Embryonic facial prominence (tissue), 1 donor: ENCODE data around the gene MICALL1.
"Not testable (repeated sequence)": the region's sequence is repeated elsewhere in the genome, so short reads cannot be mapped to it uniquely, and the experiment has no call there.

Experiments used
- DNase-seq: peaks from one replicate; pipeline ENCODE4 v3.0.0-alpha.2; 2016; ENCODE audit errors: extremely low spot score

The MICALL1 gene

DNA sequence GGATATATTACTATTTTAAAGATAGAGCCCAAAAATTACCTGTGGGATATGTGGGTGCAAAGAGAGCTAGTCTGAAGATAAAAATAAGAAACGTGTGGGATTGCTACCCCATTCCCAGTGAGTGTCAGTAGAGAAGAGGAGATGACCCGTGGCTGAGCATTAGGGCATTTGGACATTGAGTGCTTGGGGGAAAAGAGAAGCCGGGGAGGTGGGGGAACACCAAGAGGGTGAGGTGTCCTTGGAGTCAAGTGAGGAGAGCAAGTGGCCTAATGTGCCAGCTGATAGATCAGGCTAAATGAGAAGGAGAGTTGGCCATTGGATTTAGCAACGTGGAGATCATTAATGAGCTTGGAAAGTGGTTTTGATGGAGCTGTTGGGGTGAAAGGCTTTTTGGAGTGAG, 48.6 kb downstream of the MICALL1 start:
- DNase-seq: no peak

DNA sequence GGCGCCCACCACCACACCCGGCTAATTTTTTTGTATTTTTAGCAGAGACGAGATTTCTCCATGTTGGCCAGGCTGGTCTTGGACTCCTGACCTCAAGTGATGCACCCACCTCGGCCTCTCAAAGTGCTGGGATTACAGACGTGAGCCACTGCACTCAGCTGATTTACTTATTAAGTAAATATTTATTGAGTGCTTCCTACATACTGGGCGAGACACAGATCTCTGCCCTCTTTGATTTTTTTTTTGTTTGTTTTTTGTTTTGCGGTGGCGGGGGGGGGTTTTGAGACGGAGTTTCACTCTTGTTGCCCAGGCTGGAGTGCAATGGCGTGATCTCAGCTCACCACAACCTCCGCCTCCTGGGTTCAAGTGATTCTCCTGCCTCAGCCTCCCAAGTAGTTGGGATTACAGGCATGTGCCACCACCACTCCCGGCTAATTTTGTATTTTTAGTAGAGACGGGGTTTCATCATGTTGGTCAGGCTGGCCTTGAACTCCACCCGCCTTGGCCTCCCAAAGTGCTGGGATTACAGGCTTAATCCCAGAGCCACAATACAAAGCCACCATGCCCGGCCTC, 49.8 kb downstream of the MICALL1 start:
- not testable (repeated sequence) for DNase-seq

DNA sequence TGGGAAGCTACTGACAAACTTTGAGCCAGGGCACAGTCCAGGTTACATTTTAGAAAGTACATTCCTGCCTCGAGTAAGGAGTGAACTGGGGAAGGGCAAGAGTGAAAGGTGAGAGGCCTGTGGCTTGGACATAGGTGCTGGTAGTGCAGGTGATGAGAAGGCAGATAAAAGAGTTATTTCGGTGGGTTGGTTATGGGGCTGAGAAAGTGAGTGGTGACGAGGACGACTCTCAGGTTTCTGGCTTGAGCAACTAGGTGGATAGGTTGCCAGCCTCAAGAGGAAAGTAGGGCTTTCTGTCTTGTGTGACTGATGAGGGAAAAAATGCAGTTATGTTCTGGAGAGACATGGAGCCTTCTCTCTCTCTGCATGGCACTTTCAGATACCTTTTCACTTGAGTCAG, 51.1 kb downstream of the MICALL1 start:
- DNase-seq: no peak

DNA sequence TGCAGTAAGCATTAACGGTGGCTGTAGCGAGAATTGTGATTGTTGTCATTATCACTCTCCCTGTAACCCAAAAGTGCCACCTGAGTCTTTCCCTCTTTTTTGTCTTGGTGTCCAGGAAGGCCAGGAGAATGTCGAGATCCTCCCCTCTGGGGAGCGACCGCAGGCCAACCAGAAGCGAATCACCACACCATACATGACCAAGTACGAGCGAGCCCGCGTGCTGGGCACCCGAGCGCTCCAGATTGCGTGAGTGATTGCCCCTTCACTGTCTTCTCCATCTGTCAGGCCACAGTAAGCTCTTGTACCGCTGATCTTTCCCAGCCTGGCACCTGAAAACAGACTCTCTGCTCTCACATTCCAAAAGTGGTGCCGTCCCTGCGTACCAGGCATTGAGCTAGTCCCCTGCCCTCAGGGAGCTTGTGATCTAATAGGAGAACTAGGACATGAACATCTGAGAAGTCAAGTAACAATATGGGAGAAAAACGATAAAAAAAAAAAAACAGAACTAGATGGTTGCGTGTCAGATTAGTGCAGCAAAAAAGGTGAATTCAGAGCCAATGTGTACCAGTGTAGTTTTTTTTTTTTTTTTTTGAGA, 53.2 kb downstream of the MICALL1 start:
- no peak for DNase-seq

DNA sequence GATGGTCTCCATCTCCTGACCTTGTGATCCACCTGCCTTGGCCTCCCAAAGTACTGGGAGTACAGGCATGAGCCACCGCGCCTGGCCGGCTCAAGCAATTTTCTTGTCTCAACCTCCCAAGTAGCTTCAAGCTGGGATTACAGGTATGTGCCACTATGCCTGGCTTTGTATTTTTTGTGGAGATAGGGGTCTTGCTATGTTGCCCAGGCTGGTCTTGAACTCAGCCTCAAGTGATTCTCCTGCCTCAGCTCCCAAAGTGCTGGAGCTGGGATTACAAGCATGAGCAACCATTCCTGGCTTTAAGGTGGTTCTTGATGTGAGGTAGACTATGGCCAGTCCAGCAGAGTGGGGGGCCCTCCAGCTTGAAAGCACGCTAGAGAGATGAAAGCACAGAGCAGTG, 55.0 kb downstream of the MICALL1 start:
- DNase-seq: no peak

DNA sequence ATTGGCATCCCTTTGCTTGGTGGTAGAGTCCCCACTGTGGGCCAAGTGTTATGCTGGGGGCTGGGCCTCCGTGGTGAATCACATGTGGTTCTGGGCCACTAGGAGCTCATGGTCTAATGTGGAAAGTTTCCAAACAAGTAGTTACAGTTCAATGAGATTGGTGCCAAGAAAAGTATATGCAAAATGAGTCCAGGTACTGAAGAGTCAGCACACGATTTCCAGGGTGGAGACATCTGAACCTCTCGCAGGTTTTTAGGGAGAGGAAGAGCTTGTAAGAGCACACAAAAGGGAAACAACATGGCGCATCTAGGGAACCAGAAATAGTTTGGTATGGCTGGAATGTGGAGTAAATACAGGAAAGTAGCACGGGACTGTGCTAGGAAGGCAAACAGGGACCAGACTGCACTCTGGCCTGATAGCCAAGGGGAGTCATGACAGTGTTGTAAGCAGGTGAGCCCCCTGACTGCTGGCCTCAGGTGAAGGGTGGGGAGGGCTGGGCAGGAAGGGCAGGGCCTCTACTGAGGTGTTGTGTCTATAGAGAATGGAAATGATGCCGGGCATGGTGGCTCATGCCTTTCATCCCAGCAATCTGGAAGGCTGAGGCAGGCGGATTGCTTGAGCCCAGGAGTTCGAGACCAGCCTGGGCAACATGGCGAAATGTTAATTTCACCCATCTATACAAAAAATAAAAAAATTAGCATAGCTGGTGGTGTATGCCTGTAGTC, 60.0 kb downstream of the MICALL1 start:
- DNase-seq: no peak

DNA sequence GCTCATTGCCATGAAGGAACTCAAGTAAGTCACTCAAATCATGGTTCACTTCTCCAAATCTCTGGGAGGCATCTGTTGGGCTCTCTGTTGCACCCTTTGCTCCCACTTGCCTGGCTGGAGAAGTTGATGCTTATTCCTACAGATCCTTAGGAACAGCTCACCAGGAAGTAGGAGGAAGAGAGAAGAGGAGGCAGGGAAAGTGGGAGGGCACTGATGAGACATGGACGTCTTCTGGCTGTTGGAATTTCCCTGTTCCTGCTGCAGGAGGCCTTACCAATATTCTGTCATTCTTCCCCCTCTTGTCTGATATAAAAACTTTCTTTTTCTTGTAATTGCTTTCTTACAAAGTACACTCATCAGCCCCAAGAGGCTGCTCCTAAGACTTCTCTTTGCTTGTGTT, 61.0 kb downstream of the MICALL1 start:
- no peak for DNase-seq

DNA sequence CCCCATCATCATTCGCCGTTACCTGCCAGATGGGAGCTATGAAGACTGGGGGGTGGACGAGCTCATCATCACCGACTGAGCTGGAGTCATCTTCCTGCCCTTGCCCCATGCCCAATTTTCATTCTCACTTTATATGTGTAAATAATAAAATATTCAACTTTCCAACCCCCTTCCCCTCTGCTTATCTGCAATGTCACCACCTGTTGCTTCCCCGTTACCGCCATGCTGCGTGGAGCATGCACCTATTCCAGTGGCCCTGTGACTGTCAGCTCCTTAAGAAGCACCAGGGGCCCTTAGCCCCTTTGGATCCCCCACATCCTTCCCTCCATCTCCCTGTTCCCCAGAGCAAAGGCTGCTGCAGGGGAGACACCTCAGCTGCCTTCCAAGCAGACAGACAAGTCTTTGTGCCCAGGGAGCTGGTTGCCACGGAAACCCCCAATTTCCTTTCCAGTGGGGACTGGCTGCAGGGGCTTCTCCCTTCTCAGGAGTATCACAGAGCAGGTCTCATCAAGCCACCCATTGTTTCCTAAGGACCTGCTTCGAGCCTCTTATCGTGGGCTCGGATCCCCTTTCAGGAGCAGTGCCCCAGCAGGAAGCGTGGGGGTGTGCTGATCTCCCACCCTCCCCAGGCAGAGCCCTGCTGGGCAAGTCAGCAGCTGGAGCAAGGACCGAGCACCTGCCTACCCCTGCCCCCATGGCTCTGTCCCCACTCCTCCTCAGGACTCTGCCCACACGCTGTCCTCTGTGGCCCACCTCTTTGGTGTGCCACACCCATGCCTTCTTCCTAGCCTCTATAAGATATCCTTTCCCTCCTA, 61.7 kb downstream of the MICALL1 start:
- no peak for DNase-seq

DNA sequence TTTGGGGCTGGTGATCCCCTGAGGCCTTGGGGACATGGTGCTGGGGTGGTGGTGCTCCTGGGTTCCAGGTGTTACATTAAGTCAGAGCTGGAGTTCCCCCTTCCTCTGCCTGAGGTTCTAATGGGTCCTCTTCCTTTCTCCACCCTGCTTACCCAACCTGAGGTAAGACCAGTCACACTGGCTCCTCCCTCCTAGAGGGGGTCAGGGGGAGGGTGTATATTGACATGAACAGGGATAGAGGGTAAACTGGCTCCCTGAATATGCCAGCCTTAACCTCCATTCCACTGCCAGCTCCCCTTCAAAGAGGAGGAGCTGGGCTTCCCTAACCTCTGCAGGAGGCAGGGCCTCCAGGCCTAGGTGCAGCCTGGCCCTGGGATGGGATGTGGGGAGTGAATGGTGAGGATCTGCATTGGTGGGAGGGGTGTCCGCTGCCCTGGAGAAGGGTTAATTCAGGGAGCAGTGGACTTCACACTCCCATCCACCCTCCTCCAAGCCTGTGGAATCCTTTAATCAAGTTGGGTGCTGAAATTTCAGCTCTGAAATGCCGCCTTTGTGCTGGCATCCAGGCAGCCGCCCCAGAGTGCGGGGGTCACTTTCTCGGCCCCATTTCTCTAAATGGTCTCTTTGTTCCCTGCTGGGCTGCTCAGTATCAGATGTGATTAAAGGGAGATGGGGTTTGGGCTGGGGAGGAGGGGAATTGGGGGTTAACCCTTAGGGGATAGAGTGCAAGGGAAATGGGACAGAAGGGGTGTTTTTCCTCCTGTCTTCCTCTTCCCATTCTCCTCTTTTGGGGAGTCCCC, 62.6 kb downstream of the MICALL1 start:
- DNase-seq: no peak

DNA sequence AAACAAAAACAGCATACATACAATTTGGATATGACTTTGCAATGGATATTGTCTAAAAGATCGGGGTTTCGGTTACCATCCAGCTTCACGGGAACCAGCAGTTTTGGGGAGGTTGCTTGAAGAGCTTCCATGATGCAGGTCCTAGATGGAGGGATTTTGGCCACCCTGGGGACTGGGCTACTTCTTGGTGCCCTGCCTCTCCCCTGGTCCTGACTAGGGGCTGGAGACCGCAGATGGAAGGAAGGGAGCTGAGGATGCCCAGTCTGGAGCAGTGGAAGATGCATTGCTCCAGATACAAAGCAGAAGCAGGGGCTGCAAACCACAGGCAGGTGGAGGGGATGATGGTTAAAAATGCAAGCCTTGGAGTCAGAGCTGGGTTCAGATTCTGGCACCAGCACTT, 64.8 kb downstream of the MICALL1 start:
- no peak for DNase-seq

DNA sequence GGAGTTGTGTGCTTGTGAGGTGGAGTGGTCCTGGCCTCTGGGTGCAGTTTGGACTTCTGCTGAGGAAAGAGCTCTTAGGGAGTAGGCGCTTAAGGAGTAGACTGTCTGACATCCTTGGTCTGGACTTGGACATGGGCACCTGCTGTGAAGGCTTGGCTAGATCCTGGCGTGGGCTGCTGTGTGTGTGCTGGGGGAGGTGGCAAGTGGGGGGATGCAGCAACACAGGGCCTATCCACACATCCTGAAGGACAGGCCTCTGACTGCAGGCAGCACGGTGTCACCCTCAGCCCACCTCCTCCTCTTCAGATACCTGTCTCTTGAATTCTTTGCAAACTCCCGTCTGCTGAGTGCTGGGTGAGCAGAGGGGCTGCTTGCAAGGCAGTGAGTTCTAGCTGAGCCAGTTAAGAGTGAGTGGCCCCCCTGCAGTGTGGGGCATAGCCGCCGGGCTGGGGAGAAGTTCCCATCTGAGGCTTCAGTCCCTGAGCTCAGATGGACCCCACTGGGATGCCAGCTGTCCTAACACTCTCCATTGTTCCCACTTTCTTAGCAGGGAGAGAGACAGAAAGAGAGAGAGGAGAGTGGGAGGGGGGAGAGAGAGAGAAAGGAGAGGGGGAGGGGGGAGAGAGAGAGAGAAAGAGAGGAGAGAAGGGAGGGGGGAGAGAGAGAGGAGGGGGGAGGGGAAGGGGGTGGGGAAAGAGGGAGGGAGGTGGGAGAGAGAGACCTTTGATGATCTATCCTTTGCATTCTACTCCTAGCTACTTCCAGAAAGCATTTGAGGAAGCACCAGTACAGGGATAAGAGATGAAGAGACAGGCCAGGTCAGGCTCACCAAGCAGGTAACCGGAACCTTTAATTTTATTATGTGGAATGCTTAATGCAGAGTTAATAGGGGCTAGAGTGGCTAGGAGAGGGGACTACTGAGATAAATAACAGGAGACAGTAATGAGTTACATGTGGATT, 65.7 kb downstream of the MICALL1 start:
- DNase-seq: no peak

DNA sequence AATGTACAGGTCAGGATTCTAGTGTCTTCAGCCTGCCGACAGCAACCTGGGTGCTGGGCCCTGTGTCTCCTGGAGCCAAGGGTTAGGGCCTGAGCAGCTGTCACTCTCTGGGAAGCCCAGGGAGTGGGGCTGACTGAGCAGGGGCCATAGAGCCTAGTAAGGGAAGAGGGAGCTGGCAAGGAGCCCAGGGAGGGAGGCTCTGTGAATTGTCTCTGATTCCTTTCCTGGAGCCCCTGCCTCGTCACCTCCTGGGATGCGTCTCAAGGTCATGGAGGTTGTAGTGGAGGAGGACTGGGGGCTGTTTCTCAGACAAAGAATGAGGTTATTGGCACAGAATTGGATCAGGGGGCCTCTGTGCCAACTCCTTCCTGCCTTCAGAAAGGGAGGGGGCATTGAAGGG, 66.4 kb downstream of the MICALL1 start:
- DNase-seq: no peak

DNA sequence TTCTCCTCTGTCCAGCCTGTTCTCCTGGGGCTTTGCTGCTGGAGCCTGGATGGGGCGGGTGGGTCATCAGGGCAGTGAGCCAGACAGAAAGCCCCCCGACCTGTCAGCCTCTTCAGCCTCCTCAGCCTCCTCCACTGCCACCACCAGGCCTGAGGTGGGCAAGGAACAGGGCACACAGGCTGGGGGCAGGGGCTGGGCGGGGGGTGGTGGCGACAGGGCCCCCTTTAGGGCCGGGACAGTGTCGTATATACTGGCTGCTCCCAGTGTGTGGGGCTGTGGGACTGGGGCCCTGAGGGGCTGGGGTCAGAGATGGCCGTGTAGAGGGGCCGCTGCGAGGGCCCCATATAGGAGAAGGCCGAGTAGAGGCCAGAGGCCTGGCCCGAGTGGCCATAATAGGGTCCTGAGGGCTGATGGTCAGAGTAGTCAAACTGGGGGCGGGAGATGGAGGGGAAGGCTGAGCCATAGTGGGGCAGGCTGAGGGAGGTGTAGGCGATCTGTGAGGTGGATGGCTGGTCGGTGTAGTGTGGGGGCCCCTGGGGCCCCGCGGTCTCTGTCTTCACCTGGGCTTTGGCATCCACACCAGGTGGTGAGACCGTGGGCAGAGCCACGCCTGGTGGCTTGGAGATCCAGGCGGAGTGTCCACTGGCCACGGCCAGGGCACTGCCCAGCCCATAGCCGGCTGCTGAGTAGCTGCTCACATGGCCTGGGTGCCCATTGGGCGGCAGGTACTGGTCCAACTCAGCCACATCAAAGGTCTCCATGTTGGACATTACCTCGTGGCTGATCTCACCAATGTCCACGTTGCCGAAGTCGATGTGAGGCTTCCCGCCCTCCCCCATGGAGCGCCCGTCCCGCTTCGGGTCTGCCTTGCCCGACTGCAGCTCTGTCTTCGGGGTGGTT, 67.4 kb downstream of the MICALL1 start:
- no peak for DNase-seq

DNA sequence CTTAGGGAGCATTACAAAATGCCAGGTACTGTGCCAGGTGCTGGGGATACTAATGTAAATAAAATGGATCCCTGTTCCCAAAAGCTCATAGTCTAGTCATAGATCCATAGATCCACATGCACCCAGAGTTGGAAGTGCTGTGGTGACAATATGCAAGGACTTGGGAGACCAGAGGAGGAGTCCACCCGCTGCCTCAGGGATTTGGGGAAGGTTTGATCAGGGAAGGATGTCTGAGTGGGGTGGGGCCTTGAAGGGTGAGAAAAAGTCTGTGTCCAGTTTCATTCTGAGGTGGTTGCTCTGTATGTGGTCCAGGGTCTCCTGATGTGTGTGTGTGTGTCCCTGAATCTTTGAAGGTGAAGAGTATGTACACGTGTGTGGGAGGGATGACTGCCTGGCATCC, 69.1 kb downstream of the MICALL1 start:
- DNase-seq: no peak

DNA sequence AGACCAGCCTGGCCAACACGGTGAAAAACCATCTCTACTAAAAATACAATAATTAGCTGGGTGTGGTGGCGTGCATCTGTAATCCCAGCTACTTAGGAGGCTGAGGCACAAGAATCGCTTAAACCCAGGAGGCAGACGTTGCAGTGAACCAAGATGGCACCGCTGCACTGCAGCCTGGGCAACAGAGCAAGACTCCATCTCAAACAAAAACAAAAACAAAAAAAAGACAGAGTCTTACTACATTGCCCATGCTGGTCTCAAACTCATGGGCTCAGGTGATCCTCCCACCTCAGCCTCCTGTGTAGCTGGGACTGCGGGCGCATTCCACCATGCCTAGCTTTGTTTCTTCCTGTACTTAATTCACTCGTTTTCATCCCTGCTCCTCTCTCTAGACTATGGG, 69.9 kb downstream of the MICALL1 start:
- DNase-seq: not testable (repeated sequence)

DNA sequence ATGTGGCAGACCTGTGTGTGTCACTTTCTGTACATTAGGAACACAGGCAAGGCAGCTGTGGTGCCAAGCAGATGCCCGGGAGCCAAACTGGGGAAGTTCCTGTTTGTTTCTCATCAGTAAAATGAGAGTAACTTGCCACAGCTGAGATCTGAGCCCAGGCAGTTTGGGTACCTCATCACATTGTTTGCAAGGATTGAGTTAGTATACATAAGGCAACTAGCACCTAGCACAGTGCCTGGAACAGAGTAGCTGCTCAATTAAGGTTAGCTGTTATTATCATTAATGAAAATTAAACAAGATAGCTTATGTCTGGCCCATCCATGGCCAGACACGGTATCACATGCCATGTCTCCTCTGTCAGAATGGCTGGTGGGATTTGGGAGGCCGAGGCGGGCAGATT, 70.5 kb downstream of the MICALL1 start:
- no peak for DNase-seq

DNA sequence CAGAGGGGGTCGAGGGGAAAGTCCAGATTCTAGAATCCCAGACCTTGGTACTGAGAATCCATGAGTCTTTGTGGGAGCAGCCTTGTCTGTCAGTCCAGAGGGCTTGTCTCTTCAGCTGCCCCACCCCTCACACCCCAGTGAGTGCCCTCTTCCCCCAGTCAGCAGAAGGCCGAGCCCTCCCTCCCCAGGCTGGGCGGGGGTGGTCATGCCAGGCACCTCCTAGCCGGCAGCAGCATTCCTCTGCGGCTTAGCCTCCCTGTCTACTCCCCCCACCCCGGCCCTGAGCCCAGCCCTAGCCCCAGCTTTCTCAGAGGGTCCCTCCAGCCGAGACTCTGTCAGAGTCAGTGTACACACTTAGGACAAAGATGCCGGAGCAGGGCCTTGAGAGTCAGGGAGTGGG, 73.7 kb downstream of the MICALL1 start:
- no peak for DNase-seq

DNA sequence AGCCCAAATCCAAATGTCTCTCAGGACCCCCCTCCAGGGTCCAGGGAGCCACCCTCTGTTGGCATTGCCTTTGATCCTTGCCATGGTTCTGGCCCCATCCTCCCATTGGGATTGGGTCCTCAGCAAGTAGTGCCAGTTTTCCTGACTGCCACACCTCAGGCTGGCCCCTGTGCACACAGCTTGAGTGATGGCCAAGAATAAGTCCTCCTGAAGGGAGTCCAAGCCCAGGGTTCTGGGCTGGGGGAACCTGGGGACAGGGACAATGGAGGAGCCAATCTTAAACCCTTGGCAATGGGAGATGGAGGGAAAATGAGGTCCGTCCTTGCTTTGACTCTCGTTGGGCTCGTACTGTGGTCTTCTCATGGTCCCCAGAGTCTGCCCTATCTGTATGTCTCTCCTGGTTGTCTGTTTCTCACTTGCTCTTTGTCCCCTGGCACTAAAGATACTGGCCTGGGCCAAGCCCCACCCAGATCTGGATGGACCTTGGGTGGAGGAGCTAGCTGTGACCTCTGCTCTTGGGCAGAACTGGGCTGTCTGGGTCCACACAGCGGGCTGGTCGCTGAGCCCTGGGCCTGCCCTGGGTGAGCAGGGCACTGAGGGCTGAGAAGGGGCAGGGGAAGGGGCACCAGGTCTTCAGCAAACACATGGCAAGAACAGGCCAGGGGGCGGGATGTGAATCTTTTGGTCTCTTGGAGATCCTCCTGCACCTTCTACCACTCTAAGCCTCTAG, 75.3 kb downstream of the MICALL1 start:
- DNase-seq: no peak
